ENCODE measurements around the gene SORBS1. TPM values are rescaled to one million over a fixed set of nuclear protein-coding genes. Genes with fewer than 3 reads are reported as not detected.

The SORBS1 gene
- total RNA-seq, 2 experiments from 2014 or later: 0.24 to 0.47 TPM

GRCh38 chr10:95404864-95405263 lies 156.3 kb downstream of the SORBS1 start:
- ChIA-PET CTCF (interaction anchor here (1.6 to 1.7 kb wide), 2 partner anchors 26 to 30 kb away, joined by 5 to 6 read pairs; no protein-coding TSS in a partner anchor), POLR2A (no interaction called here)
- Mint-ChIP-seq H3K9me3 (ENCODE audit: insufficient read depth) (no peaks in the 10 kb centered on the region), H3K4me1 (ENCODE audit: low read depth) (no peaks in the 10 kb centered on the region), H3K27ac (no peak overlapping the region), H3K27me3 (ENCODE audit: low read depth) (no peaks in the 10 kb centered on the region), H3K36me3 (ENCODE audit: low read depth) (no peaks in the 10 kb centered on the region), H3K4me3 (no peak overlapping the region)
- ATAC-seq (no peak), DNase-seq (no peak)

GRCh38 chr10:95404462-95404858 lies 156.7 kb downstream of the SORBS1 start:
- ATAC-seq (no peak), DNase-seq (no peak)
- Mint-ChIP-seq H3K27ac (no peak overlapping the region), H3K4me3 (no peak overlapping the region), H3K36me3 (ENCODE audit: low read depth) (no peaks in the 10 kb centered on the region), H3K9me3 (ENCODE audit: insufficient read depth) (no peaks in the 10 kb centered on the region), H3K27me3 (ENCODE audit: low read depth) (no peaks in the 10 kb centered on the region), H3K4me1 (ENCODE audit: low read depth) (no peaks in the 10 kb centered on the region)
- CTCF ChIA-PET: interaction anchor here (1.6 to 1.7 kb wide), 2 partner anchors 26 to 30 kb away, joined by 5 to 6 read pairs; no protein-coding TSS in a partner anchor
- POLR2A ChIA-PET: interaction anchor here (0.5 kb wide), 1 partner anchor 82 kb away, joined by 4 read pairs; no protein-coding TSS in a partner anchor

- no peak overlapping the region for H3K27ac Mint-ChIP-seq
- H3K9me3 Mint-ChIP-seq (ENCODE audit: insufficient read depth): no peaks in the 10 kb centered on the region
- no peak overlapping the region for H3K4me3 Mint-ChIP-seq
- no peak for DNase-seq
- H3K4me1 Mint-ChIP-seq (ENCODE audit: low read depth): no peaks in the 10 kb centered on the region
- ChIA-PET CTCF (interaction anchor here (1.6 to 1.7 kb wide), 2 partner anchors 27 to 29 kb away, joined by 5 to 6 read pairs; no protein-coding TSS in a partner anchor), POLR2A (interaction anchor here (0.5 kb wide), 1 partner anchor 82 kb away, joined by 4 read pairs; no protein-coding TSS in a partner anchor)
- ATAC-seq: no peak
- no peaks in the 10 kb centered on the region for H3K27me3 Mint-ChIP-seq (ENCODE audit: low read depth)
- no peaks in the 10 kb centered on the region for H3K36me3 Mint-ChIP-seq (ENCODE audit: low read depth)
Observed at GRCh38 chr10:95403700-95404461, 157.3 kb downstream of the SORBS1 start.

- H3K9me3 Mint-ChIP-seq (ENCODE audit: insufficient read depth): no peaks in the 10 kb centered on the region
- no peak for ATAC-seq
- CTCF ChIA-PET: no interaction called here
Observed at GRCh38 chr10:95401704-95402469, 159.3 kb downstream of the SORBS1 start.

GRCh38 chr10:95400787-95401186 lies 160.4 kb downstream of the SORBS1 start:
- H3K27ac Mint-ChIP-seq: no peak overlapping the region

More at GRCh38 chr10:95401704-95402469, 159.3 kb downstream of the SORBS1 start:
- Mint-ChIP-seq H3K27ac (no peak overlapping the region), H3K36me3 (ENCODE audit: low read depth) (no peaks in the 10 kb centered on the region), H3K4me3 (no peak overlapping the region), H3K4me1 (ENCODE audit: low read depth) (no peaks in the 10 kb centered on the region), H3K27me3 (ENCODE audit: low read depth) (no peaks in the 10 kb centered on the region)
- no peak for DNase-seq
- POLR2A ChIA-PET: no interaction called here

GRCh38 chr10:95399183-95399582 lies 162.0 kb downstream of the SORBS1 start:
- Mint-ChIP-seq H3K36me3 (ENCODE audit: low read depth) (no peaks in the 10 kb centered on the region), H3K9me3 (ENCODE audit: insufficient read depth) (no peaks in the 10 kb centered on the region), H3K27me3 (ENCODE audit: low read depth) (peaks cover 2% of the 10 kb centered on the region), H3K27ac (no peak overlapping the region), H3K4me1 (ENCODE audit: low read depth) (peaks cover 3% of the 10 kb centered on the region), H3K4me3 (no peak overlapping the region)
- DNase-seq: no peak
- ChIA-PET CTCF (interaction anchor here (1.6 to 1.7 kb wide), 2 partner anchors 31 to 36 kb away, joined by 6 to 11 read pairs; no protein-coding TSS in a partner anchor), POLR2A (no interaction called here)
- ATAC-seq: no peak

More at GRCh38 chr10:95400787-95401186, 160.4 kb downstream of the SORBS1 start:
- Mint-ChIP-seq H3K4me1 (ENCODE audit: low read depth) (no peaks in the 10 kb centered on the region), H3K36me3 (ENCODE audit: low read depth) (no peaks in the 10 kb centered on the region), H3K4me3 (no peak overlapping the region), H3K27me3 (ENCODE audit: low read depth) (peaks cover 2% of the 10 kb centered on the region), H3K9me3 (ENCODE audit: insufficient read depth) (no peaks in the 10 kb centered on the region)
- DNase-seq (no peak), ATAC-seq (no peak)
- POLR2A ChIA-PET: no interaction called here
- CTCF ChIA-PET: interaction anchor here (1.7 kb wide), 1 partner anchor 37 kb away, joined by 6 read pairs; no protein-coding TSS in a partner anchor

- ATAC-seq: no peak
- Mint-ChIP-seq H3K36me3 (ENCODE audit: low read depth) (no peaks in the 10 kb centered on the region), H3K4me1 (ENCODE audit: low read depth) (peaks cover 8% of the 10 kb centered on the region), H3K4me3 (no peak overlapping the region), H3K9me3 (ENCODE audit: insufficient read depth) (no peaks in the 10 kb centered on the region), H3K27ac (no peak overlapping the region), H3K27me3 (ENCODE audit: low read depth) (peaks cover 2% of the 10 kb centered on the region)
- no peak for DNase-seq
- POLR2A ChIA-PET: no interaction called here
- CTCF ChIA-PET: interaction anchor here (0.8 to 1.1 kb wide), 2 partner anchors 23 to 264 kb away, joined by 3 to 6 read pairs; no protein-coding TSS in a partner anchor
Observed at GRCh38 chr10:95397747-95398146, 163.4 kb downstream of the SORBS1 start.

GRCh38 chr10:95395947-95396449 lies 165.2 kb downstream of the SORBS1 start:
- CTCF ChIA-PET: interaction anchor here (0.6 kb wide), 1 partner anchor 22 kb away, joined by 3 read pairs; no protein-coding TSS in a partner anchor
- ATAC-seq (no peak), DNase-seq (no peak)
- H3K27me3 Mint-ChIP-seq (ENCODE audit: low read depth): peaks cover 2% of the 10 kb centered on the region
- no peaks in the 10 kb centered on the region for H3K36me3 Mint-ChIP-seq (ENCODE audit: low read depth)
- H3K4me3 Mint-ChIP-seq: no peak overlapping the region
- H3K9me3 Mint-ChIP-seq (ENCODE audit: insufficient read depth): no peaks in the 10 kb centered on the region
- H3K4me1 Mint-ChIP-seq (ENCODE audit: low read depth): peaks cover 8% of the 10 kb centered on the region
- H3K27ac Mint-ChIP-seq: no peak overlapping the region
- POLR2A ChIA-PET: no interaction called here

- H3K4me1 Mint-ChIP-seq (ENCODE audit: low read depth): peaks cover 8% of the 10 kb centered on the region
- peaks cover 2% of the 10 kb centered on the region for H3K27me3 Mint-ChIP-seq (ENCODE audit: low read depth)
- H3K27ac Mint-ChIP-seq: no peak overlapping the region
- H3K4me3 Mint-ChIP-seq: no peak overlapping the region
- ATAC-seq (peak; percentile 23), DNase-seq (peak; percentile 24)
- POLR2A ChIA-PET: no interaction called here
- no peaks in the 10 kb centered on the region for H3K9me3 Mint-ChIP-seq (ENCODE audit: insufficient read depth)
- H3K36me3 Mint-ChIP-seq (ENCODE audit: low read depth): no peaks in the 10 kb centered on the region
- CTCF ChIA-PET: interaction anchor here (1.4 to 4.0 kb wide), 3 partner anchors 19 to 35 kb away, joined by 3 to 18 read pairs (median 3); no protein-coding TSS in a partner anchor
Observed at GRCh38 chr10:95394161-95394880, 166.8 kb downstream of the SORBS1 start.

GRCh38 chr10:95392681-95393164 lies 168.4 kb downstream of the SORBS1 start:
- Mint-ChIP-seq H3K36me3 (ENCODE audit: low read depth) (no peaks in the 10 kb centered on the region), H3K27me3 (ENCODE audit: low read depth) (peaks cover 2% of the 10 kb centered on the region), H3K4me3 (no peak overlapping the region), H3K4me1 (ENCODE audit: low read depth) (peaks cover 8% of the 10 kb centered on the region), H3K9me3 (ENCODE audit: insufficient read depth) (no peaks in the 10 kb centered on the region), H3K27ac (no peak overlapping the region)
- ChIA-PET POLR2A (no interaction called here), CTCF (interaction anchor here (1.6 to 4.0 kb wide), 2 partner anchors 18 to 37 kb away, joined by 3 to 18 read pairs; no protein-coding TSS in a partner anchor)
- no peak for DNase-seq
- ATAC-seq: no peak

GRCh38 chr10:95392217-95392584 lies 169.0 kb downstream of the SORBS1 start:
- Mint-ChIP-seq H3K4me1 (ENCODE audit: low read depth) (peaks cover 8% of the 10 kb centered on the region), H3K27me3 (ENCODE audit: low read depth) (peaks cover 2% of the 10 kb centered on the region), H3K27ac (no peak overlapping the region), H3K9me3 (ENCODE audit: insufficient read depth) (no peaks in the 10 kb centered on the region), H3K4me3 (no peak overlapping the region), H3K36me3 (ENCODE audit: low read depth) (no peaks in the 10 kb centered on the region)
- ChIA-PET CTCF (interaction anchor here (4.0 kb wide), 1 partner anchor 17 kb away, joined by 18 read pairs; no protein-coding TSS in a partner anchor), POLR2A (no interaction called here)
- ATAC-seq (no peak), DNase-seq (no peak)
